ENCODE results near the gene MSI1. TPM values are rescaled to one million over a fixed set of nuclear protein-coding genes. Genes with fewer than 3 reads are reported as not detected.
A peak's percentile ranks its signal among the peaks of the same experiment; 100 is the strongest.

Gene MSI1
- polyA plus RNA-seq, 2 of the 4 experiments (the other 2 are of a cell fraction), result 0.72 to 1.9 TPM

DNA sequence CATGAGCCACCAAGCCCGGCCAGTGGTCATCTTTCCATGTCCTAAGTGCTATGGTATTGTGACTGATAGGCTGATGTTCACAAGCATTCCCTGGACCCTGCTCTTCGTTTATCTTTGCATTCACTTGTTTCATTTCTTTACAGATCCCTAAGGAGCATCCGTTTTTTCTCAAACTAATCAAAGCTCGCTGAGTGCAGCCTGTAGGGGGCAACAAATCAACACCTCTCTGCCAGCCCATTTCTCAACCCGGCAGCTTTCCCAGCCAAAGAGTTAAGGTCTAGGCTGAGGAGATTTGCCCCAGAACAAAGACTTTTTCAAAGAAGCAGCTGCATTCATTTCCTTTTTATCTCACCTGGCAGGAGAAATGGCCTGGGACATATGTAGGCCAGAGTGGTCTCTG is 54.7 kb downstream of the MSI1 start:
- no peak for TF ChIP-seq SMC3 (IDR thresholded peaks at IDR 0.05)
- TF ChIP-seq RAD21 (conservative IDR thresholded peaks at IDR 0.05 in 1 of 2, IDR thresholded peaks at IDR 0.05 in 1 of 2), result peak in 1 of 2 experiments; percentile 38; a peak in 2 of 5 replicates
- no peak for TF ChIP-seq TP53 (CRISPR knock-in tag; IDR thresholded peaks at IDR 0.05)
- no peak for TF ChIP-seq FOXS1 (CRISPR knock-in tag; IDR thresholded peaks at IDR 0.05)
- no peak for TF ChIP-seq JUNB (IDR thresholded peaks at IDR 0.05)
- TF ChIP-seq, protein P1, sequence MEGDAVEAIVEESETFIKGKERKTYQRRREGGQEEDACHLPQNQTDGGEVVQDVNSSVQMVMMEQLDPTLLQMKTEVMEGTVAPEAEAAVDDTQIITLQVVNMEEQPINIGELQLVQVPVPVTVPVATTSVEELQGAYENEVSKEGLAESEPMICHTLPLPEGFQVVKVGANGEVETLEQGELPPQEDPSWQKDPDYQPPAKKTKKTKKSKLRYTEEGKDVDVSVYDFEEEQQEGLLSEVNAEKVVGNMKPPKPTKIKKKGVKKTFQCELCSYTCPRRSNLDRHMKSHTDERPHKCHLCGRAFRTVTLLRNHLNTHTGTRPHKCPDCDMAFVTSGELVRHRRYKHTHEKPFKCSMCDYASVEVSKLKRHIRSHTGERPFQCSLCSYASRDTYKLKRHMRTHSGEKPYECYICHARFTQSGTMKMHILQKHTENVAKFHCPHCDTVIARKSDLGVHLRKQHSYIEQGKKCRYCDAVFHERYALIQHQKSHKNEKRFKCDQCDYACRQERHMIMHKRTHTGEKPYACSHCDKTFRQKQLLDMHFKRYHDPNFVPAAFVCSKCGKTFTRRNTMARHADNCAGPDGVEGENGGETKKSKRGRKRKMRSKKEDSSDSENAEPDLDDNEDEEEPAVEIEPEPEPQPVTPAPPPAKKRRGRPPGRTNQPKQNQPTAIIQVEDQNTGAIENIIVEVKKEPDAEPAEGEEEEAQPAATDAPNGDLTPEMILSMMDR (IDR thresholded peaks at IDR 0.05), result peak; percentile 39
- WGBS (ENCODE audit: missing lambda C conversion rate), result 28% methylated on average over 5 of the region's 5 CpGs
- no peaks in the 10 kb centered on the region for H3K9me3 ChIP-seq
- 0 out of 3 replicates have a peak, but pooled peaks cover 3% of the 10 kb centered on the region for H3K4me1 ChIP-seq
- ChIA-PET CTCF (interaction anchor here (0.6 to 3.9 kb wide), 11 partner anchors 8 to 658 kb away, joined by 3 to 44 read pairs (median 4); partner anchors contain the start of gene SIRT4), POLR2A (interaction anchor here (1.2 to 1.5 kb wide), 2 partner anchors 21 to 23 kb away, joined by 3 to 5 read pairs; partner anchors contain the start of genes RNU4-1 and RNU4-2)
- no peak overlapping the region for H3K27ac ChIP-seq
- H3K4me2 ChIP-seq, result no peak overlapping the region
- ATAC-seq (0 out of 6 replicates have a peak, but pooled peaks of 1 of the 2 experiments have one; percentile 11), DNase-seq (ENCODE audit: low read depth in 1 of 2, low spot score in 1 of 2) (peak; percentile 42 to 51), FAIRE-seq (no peak)
- H3K4me3 ChIP-seq, result no peak overlapping the region

DNA sequence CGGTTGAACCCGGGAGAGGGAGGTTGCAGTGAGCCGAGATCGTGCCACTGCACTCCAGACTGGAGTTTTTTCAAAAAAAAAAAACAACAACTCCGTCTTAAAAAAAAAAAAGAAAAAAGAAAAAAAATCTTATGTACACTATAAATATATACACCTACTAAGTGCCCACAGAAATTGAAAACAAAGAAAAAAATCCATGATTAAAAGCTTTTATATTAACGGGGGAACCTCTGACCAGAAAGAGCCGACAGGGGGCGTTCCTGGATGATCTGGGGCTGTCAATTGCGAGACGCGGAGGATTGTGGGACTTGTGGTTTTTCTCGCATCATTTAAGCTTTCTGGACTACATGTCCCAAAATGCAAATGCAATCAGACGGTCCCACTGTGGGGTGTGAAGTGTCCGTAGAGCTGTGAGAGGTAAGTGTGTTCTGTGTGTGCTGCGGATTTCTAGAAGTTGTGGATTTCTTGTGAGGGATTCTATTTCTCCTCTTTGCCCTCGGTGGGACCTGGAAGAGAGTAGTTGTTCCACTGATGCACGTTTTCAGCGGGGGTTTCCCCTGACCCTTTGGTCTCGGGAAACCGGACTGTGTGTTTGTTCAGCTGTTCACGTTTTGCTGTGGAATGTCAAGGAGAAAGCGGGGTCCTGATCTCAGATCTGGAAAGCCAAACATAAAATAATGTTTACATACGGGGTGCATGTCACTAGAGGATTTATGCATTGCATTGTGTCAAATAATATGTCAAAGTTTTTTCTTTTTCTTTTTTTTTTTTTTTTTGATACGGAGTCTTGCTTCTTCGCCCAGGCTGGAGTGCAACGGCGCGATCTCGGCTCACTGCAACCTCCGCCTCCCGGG is 66.8 kb downstream of the MSI1 start, which contains the start of gene SIRT4:
SIRT4 (plus strand) TSS at position 360 of the 854 bp plus-strand sequence. CDS start 1,241 bp downstream, outside the sequence.
- ATAC-seq (peak; percentile 98 to 99), FAIRE-seq (no peak)
- peak within 1 kb of the TSS; percentile 63 to 74 for H3K27ac ChIP-seq

More for the DNA sequence above, 66.8 kb downstream of the MSI1 start, which contains the start of gene SIRT4:
- DNase-seq (ENCODE audit: low read depth in 1 of 2, low spot score in 1 of 2), result peak; percentile 95 to 98
- H3K9me3 ChIP-seq, result no peaks in the 10 kb centered on the region
- H3K4me1 ChIP-seq, result peaks cover 3% of the 10 kb centered on the region; the same call in 1 of the 3 replicates
- WGBS (ENCODE audit: missing lambda C conversion rate), result under 1% methylated on average over 31 of the region's 31 CpGs
- H3K4me2 ChIP-seq, result peak within 1 kb of the TSS; percentile 97
- TF ChIP-seq EHMT2 (IDR thresholded peaks at IDR 0.05; ENCODE audit: low read depth), result no peak
- TF ChIP-seq, protein P2, sequence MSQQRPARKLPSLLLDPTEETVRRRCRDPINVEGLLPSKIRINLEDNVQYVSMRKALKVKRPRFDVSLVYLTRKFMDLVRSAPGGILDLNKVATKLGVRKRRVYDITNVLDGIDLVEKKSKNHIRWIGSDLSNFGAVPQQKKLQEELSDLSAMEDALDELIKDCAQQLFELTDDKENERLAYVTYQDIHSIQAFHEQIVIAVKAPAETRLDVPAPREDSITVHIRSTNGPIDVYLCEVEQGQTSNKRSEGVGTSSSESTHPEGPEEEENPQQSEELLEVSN (IDR thresholded peaks at IDR 0.05; ENCODE audit: borderline replicate concordance, low read depth), result 0 out of 2 replicates have a peak, but pooled peaks have one; percentile 37
- TF ChIP-seq GATA3 (IDR thresholded peaks at IDR 0.05; ENCODE audit: borderline replicate concordance), result peak; percentile 82
- no peak for TF ChIP-seq HOXB13 (CRISPR knock-in tag; IDR thresholded peaks at IDR 0.05; ENCODE audit: low read depth)
- TF ChIP-seq TFCP2L1 (CRISPR knock-in tag; IDR thresholded peaks at IDR 0.05), result no peak
- no peak for TF ChIP-seq RFX5 (IDR thresholded peaks at IDR 0.05)
- TF ChIP-seq SMC3 (IDR thresholded peaks at IDR 0.05), result peak; percentile 32; the same call in 2 of the 3 replicates
- peak in 1 of 2 experiments; percentile 60; a peak in 2 of 5 replicates for TF ChIP-seq JUN (IDR thresholded peaks at IDR 0.05)
- TF ChIP-seq, protein P3, sequence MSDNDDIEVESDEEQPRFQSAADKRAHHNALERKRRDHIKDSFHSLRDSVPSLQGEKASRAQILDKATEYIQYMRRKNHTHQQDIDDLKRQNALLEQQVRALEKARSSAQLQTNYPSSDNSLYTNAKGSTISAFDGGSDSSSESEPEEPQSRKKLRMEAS (IDR thresholded peaks at IDR 0.05), result peak; percentile 82
- TF ChIP-seq BHLHE40 (IDR thresholded peaks at IDR 0.05; ENCODE audit: low read depth, low read length), result peak; percentile 56
- TF ChIP-seq, protein P1 (IDR thresholded peaks at IDR 0.05), result peak; percentile 90
- 0 out of 2 replicates have a peak, but pooled peaks have one; percentile 20 for TF ChIP-seq PHF8 (IDR thresholded peaks at IDR 0.05; ENCODE audit: borderline replicate concordance, low read depth)
- TF ChIP-seq RAD21 (conservative IDR thresholded peaks at IDR 0.05 in 1 of 2, IDR thresholded peaks at IDR 0.05 in 1 of 2), result peak; percentile 30 to 48; a peak in 2 of 5 replicates
- TF ChIP-seq, protein P4, sequence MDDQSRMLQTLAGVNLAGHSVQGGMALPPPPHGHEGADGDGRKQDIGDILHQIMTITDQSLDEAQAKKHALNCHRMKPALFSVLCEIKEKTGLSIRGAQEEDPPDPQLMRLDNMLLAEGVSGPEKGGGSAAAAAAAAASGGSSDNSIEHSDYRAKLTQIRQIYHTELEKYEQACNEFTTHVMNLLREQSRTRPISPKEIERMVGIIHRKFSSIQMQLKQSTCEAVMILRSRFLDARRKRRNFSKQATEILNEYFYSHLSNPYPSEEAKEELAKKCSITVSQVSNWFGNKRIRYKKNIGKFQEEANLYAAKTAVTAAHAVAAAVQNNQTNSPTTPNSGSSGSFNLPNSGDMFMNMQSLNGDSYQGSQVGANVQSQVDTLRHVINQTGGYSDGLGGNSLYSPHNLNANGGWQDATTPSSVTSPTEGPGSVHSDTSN (IDR thresholded peaks at IDR 0.05), result peak; percentile 89
- peak; percentile 67; the same call in 1 of the 2 replicates for TF ChIP-seq FOXS1 (CRISPR knock-in tag; IDR thresholded peaks at IDR 0.05)
- TF ChIP-seq MAFK (IDR thresholded peaks at IDR 0.05; ENCODE audit: partially characterized antibody), result no peak
- TF ChIP-seq, protein P5, sequence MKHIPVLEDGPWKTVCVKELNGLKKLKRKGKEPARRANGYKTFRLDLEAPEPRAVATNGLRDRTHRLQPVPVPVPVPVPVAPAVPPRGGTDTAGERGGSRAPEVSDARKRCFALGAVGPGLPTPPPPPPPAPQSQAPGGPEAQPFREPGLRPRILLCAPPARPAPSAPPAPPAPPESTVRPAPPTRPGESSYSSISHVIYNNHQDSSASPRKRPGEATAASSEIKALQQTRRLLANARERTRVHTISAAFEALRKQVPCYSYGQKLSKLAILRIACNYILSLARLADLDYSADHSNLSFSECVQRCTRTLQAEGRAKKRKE (CRISPR knock-in tag; IDR thresholded peaks at IDR 0.05; ENCODE audit: low read depth), result peak; percentile 71; the same call in 1 of the 2 replicates
- CTCF ChIA-PET, result interaction anchor here (0.6 to 4.8 kb wide), 32 partner anchors 8 to 807 kb away, joined by 3 to 53 read pairs (median 4); partner anchors contain the start of genes PLA2G1B, PXN, RNU4-1 and RNU4-2
- peak within 1 kb of the TSS; percentile 58 for H3K4me3 ChIP-seq
- POLR2A ChIA-PET, result interaction anchor here (1.0 to 3.1 kb wide), 4 partner anchors 10 to 101 kb away, joined by 4 to 97 read pairs (median 20); partner anchors contain the start of genes RNU4-1, RNU4-2 and RPLP0

Measured in A549 (cell line).